GM19372 (cell line): ENCODE results near the gene UBP1.
"Not testable (repeated sequence)": the region's sequence is repeated elsewhere in the genome, so short reads cannot be mapped to it uniquely, and the experiment has no call there.

Experiments used
- ATAC-seq: cut with Tn5 transposase; IDR thresholded peaks from one replicate; pipeline ENCODE4 v1.9.1; 2021; ENCODE audit warnings: mild to moderate bottlenecking, low read depth, moderate library complexity; ENCODE audit not compliant: unreplicated experiment

The UBP1 gene

DNA sequence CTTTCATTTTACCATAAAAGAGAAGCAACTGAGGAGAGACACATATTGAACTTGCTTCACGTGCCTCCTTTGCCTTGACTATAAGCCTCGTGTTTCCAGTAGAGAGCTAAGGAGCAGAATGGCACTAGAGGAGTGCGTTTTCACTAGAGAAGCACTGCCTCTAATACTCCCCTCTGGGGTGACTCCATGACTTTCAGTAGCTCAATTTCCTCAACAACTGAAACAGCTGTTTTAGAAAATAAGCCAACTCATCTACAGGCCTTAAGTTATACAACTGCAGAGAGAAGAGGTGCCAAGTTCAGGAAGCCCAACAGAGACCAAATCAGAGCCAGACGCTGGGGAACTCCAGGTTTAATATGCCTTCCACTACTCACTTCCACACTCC, 1.9 kb downstream of the UBP1 start:
- no peak for ATAC-seq

DNA sequence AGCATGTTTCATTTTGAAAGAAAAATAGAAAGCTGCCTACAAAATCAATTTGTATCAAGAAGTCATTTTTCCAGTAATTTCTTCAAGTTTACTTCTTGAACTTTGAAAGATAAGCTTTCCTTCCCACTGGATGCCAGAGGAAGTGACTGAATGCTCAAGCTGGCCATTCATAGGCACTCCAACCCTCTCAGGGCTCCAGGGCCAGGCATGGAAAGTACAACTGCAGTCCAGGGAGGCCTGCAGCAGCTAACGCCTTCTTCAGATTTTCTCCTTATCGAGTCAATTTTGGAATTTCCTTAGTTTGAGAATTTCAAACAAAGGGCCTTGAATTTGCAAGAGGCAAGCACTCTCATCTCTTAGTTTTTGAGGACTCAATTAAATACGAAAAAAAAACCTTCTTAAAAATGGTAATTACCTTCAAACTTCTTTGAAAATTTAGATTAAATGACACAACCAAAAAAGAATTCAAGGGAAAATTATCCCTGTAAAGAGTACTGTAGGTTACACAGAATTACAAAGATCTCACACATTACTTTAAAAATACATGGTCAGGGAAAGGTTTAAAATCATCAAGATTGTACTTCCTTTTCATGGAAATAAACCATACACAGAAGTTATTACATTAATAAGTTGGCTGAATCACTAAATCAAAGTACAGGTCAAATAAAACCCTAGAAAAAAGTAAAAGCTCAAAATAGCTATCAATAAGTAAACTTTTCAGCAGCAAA, 2.5 kb downstream of the UBP1 start:
- ATAC-seq: no peak

GRCh38 chr3:33433843-33434242, 6.4 kb downstream of the UBP1 start:
- no peak for ATAC-seq

DNA sequence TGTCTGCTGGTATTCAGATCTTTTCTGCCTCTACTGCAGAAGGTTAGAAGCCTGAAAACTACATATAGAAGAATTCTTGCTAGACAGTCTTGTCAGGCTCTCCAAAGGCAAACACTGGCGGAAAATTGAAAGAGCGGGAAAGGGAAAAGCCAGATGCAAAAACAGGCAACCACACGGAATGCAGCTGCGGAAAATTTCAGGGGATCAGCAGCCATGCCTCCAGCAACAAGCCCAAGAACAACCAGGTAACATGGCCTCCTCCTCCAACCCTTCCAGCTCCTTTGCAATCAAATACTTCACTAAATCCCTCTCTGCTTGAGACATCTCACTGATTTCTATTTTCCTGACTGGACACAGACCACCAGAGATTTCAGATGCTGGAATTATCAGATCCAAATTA, 9.6 kb downstream of the UBP1 start:
- no peak for ATAC-seq

GRCh38 chr3:33430061-33430460, 10.1 kb downstream of the UBP1 start:
- no peak for ATAC-seq

- not testable (repeated sequence) for ATAC-seq
These were observed 10.9 kb downstream of the UBP1 start for GRCh38 chr3:33429306-33429705.

- ATAC-seq: no peak
These were observed 11.5 kb downstream of the UBP1 start for GRCh38 chr3:33428734-33429133.

GRCh38 chr3:33426630-33427317, 13.4 kb downstream of the UBP1 start:
- ATAC-seq: no peak

DNA sequence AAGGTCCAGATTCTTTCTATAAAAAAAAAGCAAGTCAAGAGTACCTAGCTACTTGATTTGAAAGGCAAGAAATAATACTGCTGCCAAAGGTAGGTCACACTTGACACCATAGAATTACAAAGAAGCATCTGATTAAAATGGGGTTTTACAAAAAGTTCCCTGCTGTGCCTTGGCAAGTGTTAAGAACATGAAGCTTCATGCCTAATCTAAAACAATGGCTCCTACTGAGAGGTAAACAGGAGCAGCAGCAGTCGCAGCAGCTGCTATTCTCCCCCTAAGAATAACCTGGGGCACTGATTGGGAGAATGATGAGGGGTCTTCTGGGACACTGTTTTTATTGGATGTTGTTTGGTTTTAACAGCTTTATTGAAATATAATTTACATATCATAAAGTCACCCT, 14.1 kb downstream of the UBP1 start:
- no peak for ATAC-seq

DNA sequence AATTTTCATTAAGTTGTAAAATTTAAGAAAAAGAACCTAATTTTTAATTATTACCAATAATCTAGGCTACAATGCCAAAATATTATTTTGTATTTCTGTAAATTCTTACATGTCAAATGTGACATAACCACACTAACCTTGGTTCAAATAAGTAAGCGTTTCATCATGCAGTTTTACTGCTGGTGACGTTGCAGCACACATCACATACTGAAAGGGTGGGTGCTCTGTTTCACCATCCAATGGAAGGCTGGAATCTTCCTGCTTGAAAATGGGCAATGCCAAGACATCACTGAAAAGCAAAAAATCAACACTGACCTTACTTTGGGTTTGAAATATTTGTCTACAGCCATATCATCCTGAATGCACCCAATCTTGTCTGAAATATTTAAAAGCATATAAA, 14.8 kb downstream of the UBP1 start:
- ATAC-seq: no peak

GRCh38 chr3:33424606-33425452, 15.4 kb downstream of the UBP1 start:
- ATAC-seq: no peak

DNA sequence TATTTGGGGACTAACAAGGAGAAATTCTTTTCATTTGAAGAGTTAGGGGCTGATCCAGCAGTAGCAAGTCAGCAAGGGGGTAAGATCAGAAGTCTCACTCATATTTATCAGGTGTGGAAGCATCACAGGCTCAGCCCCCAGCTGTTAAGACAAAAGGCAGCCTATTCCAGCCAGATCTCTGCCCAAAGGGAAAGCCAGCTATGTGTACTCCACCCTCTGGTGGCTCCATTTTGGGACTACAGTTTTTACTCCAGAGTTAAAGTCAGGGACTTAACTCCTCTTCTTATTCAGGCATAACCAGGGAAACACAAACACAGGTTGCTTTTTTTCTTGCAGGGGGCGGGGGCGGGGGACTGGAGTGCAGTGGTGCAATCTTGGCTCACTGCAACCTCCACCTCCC, 19.2 kb downstream of the UBP1 start:
- ATAC-seq: no peak

- ATAC-seq: no peak
These were observed 20.3 kb downstream of the UBP1 start for GRCh38 chr3:33419948-33420347.

DNA sequence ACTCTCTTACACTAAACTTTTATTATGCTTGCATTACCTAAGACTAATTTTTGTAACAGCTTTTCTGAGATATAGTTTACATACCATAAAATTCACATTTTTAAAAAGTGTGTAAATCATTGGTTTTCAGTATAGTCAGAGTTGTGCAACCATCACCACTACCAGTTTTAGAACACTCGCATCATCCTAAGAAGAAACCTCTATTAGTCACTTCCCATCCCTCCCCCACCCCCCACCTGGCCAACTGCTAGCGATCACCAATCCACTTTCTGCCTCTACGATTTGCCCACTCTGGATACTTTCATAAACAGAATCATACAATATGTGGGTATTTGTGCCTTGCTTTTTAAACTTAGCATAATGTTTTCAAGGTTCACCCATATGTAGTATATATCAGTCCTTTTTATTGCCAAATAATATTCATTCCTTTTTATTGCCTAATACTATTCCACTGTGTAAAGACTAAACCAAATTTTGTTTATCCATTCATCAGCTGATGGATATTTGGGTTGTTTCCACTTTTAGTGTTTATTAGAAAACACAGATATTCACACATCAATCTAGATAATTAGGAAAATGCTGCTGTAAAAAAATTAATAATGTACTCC, 23.0 kb downstream of the UBP1 start:
- no peak for ATAC-seq

- ATAC-seq: not testable (repeated sequence)
These were observed 29.4 kb downstream of the UBP1 start for GRCh38 chr3:33410816-33411215.

DNA sequence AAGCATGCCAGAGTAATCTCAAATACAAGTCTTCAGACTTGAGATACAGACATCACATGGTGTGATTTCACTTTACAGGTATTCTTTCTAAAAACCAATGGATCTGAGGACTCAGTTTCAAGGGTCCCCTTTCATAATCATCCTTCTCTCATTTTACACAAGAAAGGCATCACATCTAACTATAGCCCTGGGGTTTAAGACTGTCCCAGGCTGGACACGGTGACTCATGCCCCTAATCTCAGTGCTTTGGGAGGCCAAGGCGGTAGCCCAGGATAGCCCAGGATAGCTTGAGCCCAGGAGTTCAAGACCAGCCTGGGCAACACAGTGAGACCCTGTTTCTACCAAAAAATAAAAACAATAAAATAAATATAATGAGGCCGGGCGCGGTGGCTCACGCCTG, 36.4 kb downstream of the UBP1 start:
- ATAC-seq: no peak

DNA sequence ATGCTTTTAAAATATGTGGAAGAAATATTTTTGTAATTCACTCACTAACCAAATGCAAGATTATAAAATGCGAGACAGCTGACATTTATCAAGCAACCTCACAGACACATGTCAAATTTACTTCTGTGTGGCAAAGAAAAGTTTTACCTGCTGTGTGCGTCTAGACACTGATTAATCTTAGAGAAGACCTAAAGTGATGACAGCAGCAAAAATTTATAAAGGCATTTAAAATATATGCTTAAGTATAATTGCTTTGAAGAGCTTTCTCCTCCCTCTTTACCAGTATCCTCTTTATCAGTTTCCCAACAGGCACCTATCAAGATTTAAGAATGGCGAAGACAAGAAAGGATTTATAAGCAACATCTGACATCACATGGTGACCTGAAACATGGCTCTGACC, 37.3 kb downstream of the UBP1 start:
- no peak for ATAC-seq

DNA sequence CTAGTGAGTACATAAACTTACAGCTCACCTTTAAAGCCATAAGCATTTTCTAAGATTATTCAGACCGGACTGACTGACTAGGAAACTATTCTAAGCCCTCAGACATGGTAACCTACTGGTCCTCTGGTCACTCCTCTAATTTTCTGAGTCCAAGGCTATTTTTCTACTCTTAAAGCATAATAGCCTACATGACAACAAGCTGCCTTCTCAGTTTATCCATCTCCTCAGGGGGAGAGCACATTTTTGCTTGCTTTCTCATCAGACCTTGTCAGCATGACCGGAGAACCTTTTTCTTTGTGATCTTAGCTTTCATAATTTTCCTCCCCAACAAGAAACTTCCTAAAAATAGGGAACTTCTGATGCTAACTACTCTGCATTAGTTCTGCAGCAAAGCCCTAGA, 38.4 kb downstream of the UBP1 start:
- no peak for ATAC-seq

- ATAC-seq: no peak
These were observed 41.8 kb downstream of the UBP1 start for GRCh38 chr3:33398410-33398809.

DNA sequence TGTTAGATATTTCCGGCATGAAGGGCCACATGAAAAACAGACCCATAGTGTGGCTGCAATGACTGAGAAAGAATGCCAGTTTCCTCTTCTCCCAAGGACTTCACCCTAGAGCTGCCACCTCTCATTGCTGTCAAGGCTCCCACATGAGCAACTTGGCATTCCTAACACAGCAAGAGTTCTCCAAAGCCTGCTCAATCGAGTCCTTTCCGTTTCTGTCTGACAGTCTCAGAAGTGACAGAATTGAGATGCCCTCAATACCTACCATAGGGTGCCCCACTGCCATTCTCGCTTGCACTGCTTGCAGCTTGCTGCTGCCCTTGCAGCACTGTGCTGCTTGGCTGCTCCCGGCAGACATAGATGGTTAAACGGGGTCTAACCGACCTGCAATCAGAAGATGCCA, 44.3 kb downstream of the UBP1 start:
- ATAC-seq: no peak
